ENCODE data around the gene SPSB3.

Gene SPSB3

DNA sequence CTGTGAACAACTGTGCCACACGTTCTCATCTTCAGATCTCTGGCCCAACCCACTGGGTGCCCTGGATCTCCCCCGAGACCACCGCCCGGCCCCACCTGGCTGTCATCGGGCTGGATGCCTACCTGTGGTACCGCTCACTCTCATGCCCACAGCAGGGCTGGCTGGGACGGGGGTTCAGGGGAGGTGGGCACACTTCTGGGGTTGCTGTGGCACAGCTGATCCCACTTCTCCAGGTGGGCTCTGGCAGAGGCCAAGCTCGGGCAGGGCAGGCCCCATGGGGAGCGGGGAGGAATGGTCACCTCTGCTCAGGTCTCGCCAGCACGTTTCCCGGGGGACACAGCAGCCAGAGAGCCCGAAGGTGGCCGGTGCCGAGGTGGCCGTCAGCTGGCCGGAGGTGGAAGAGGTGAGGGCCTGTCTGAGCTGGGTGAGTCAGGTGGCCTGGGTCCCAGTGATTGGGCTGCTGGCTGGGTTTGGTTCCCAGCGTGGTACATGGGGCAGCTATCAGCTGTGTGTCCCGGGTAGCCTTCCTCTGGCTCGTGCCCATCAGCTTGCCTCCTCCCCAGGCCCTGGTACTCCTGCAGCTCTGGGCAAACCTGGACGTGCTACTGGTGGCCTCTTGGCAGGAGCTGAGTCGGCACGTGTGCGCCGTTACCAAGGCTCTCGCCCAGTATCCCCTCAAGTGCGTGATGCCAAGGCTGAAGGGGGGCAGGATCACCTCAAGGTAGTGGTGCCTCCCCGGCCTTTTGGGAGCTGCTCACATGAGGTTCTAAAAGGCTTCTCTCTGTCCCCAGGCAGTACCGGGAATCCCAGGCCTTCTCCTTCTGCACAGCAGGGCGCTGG, 7.1 kb downstream of the SPSB3 start:
- DNase-seq (ENCODE audit: low read depth in 2 of 2), result no peak

- no peak for DNase-seq (ENCODE audit: low read depth in 2 of 2)
Measured at GRCh38 chr16:1774448-1774780, 8.0 kb downstream of the SPSB3 start.

- DNase-seq (ENCODE audit: low read depth in 2 of 2), result no peak
Measured at GRCh38 chr16:1773703-1774447, 8.5 kb downstream of the SPSB3 start.

DNA sequence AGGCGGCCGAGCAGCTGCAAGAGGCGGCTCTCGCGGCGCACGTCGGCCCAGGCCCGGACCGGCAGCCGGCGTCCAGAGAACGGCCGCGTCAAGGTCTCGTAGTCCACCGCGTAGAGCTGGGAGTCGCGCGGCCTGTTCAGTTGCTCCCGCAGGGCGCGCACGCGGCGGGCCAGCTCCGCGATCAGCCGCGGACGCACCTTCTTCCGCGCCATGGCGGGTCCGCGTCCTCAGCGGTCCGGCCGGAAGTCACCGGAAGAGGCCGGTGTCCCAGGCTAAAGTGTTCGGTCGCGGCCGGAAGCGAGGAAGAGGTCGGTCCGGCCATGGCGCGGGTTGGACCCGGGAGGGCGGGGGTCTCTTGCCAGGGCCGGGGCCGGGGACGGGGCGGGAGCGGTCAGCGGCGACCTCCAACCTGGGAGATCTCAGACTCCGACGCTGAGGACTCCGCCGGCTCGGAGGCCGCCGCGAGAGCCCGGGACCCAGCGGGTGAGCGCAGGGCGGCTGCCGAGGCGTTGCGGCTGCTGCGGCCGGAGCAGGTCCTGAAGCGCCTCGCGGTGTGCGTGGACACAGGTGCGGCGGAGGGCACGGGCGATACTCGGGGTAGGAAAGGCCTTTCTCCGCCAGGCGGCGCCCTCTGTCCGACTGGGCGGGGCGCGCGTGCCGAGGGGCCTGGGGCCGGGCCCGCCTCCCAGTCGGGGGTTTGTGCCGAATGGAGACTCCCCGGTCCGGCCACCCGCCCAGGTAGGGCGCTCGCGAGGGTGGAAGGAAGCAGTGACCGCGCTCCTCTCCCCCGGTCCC, 9.3 kb downstream of the SPSB3 start, which contains the start of gene MRPS34:
Gene MRPS34 (minus strand): TSS at position 227 of the 795 bp plus-strand sequence. CDS start 15 bp downstream, at position 212.
- DNase-seq (ENCODE audit: low read depth in 2 of 2), result peak; percentile 51 to 61

DNA sequence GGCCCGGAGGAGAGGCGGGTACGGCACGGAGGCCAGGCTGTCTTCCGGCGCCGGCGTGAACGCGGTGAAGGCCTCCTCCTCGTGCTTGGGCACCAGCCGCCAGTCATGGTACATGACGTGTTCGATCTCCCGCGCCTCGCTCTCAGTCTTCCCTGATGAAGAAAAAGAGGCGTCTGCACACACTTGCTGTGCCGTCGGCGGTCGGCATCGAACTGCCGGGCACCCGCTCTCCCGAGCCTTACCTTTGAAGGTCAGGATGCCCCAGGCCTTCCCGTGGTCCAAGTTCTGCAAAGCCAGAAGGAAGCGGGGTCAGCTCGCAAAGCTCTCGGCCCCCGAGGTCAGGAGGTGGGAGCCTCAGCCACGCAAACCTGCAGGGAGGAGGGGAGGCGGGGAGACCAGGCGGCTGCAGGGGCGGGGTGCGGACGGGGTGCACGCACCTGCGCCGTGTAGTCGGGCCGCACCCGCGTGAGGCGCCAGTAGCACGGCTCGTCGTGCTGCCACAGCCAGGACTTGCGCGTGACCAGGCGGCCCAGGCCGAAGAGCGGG, 9.9 kb downstream of the SPSB3 start, which contains the start of gene EME2:
Gene EME2 (plus strand): TSS at position 449 of the 546 bp plus-strand sequence. CDS start 418 bp downstream, outside the sequence.
- no peak for DNase-seq (ENCODE audit: low read depth in 2 of 2)

- DNase-seq (ENCODE audit: low read depth in 2 of 2), result no peak
Measured at GRCh38 chr16:1771864-1772361, 10.5 kb downstream of the SPSB3 start.

DNA sequence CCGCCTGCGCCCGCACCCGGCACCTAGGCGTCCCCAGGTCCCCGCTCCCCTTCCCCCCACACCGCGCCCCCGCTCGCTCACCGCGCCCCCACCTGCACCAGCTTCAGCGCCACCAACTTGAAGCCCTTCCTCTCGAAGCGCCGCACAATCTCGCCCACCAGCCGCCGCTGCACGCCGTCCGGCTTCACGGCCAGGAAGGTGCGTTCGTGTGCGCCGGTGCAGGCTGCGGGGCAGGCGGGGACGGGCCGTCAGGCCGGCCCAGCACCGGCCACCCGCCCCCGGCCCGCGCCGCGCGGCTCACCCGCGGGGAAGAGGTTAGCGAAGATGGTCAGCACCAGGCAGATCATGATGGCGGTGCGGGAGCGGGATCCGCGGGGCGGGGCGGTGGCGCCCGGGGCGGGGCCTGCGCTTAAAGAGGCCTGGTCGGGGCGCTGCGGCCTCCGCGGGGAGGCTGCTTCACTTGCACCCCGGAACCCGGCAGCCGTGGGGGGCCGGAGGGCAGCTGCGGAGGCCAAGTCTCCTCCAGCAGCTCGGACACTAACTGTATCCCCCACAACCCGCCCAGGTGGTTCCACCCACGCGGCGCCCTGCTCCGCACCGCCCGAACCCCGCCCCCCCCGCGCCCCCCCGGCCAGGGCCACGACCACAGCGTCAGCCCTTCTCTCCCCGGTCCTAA, 11.0 kb downstream of the SPSB3 start, which contains the start of gene NME3:
Gene NME3 (minus strand): TSS at position 356 of the 676 bp plus-strand sequence. CDS start 9 bp downstream, at position 347.
- peak; percentile 36 to 68 for DNase-seq (ENCODE audit: low read depth in 2 of 2)

- DNase-seq (ENCODE audit: low read depth in 2 of 2), result peak in 1 of 2 donors; percentile 37
Measured at GRCh38 chr16:1770328-1771187, 11.8 kb downstream of the SPSB3 start.

DNA sequence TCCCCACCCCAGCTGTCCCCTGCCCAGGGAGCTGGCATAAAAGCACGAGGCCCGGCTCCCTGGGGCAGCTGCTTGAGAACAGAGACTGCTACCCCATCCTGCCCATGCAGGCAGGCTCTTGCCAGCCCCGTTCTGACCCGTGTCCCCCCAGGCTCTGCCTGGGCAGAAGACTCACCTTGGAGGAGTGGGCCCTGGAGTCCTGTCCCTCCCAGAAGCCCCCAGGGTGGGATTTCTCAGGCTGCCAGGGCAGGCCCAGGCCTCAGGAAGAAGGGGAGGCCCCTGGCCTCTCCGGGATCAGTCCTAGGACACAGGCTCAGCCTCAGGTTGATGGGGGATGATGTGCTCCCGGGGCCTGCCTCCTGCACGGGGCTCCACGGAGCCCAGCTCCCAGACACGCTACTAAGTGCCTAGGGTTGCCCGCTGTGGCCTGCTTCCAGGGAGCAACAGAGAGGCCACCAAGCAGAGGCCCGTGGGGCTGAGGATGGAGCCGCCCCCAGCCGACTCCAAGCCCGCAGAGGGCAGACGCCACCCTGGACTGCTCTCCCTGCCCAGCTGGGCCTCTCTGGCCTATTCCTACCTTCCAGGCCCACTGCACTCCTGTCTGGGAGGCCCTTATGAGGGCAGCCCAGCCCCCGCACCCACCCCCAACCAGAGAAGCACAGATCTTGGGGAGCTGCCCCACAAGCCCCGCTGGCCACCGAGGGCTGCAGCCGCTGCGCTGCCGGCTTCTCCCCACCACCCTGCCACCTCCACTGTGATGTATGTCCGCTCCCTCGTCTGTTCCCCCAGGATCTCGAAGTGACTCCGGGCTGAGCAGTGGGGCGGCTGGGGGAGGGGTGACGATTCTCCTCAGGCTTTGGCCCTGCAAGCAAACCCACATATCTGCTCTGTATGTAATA, 12.7 kb downstream of the SPSB3 start:
- DNase-seq (ENCODE audit: low read depth in 2 of 2), result no peak

GRCh38 chr16:1768767-1769401, 13.5 kb downstream of the SPSB3 start:
- no peak for DNase-seq (ENCODE audit: low read depth in 2 of 2)

DNA sequence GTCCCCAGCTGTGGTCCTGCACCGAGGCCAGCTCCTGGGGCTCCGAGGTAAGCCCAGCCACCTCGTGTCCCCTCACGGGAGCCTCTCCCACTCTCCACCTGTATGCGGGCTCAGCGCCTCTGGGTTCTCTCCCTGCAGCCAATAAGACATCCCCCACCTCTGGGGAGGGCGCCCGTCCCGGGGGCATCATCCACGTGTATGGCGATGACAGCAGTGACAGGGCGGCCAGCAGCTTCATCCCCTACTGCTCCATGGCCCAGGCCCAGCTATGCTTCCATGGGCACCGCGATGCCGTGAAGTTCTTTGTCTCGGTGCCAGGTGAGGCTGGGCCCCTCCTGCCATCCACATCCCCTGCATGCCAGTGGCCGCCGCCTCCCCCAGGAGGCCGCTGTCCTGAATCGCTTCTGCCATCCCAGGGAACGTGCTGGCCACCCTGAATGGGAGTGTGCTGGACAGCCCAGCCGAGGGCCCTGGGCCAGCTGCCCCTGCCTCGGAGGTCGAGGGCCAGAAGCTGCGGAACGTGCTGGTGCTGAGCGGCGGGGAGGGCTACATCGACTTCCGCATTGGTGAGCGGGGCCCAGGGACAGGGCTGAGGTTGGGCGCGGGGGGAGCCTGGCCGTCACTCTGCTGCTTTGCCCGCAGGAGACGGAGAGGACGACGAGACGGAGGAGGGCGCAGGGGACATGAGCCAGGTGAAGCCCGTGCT, 14.2 kb downstream of the SPSB3 start:
- no peak for DNase-seq (ENCODE audit: low read depth in 2 of 2)

- DNase-seq (ENCODE audit: low read depth in 2 of 2), result no peak
Measured at GRCh38 chr16:1767116-1767994, 15.0 kb downstream of the SPSB3 start.

DNA sequence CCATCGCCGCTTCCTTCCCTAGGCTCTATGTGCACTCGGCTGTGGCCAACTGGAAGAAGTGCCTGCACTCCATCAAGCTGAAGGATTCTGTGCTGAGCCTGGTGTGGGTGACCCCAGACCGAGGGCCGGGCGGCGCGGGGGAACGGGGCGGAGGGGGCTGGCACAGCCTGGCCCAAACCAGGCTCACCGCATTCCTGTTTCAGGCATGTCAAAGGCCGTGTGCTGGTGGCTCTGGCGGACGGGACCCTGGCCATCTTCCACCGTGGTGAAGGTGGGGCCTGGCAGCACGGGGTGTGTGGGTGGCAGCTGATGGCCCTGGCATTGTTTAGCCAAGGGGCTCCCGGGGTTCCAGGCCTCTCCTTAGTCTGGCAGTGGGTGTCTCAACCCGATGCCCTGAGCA, 15.7 kb downstream of the SPSB3 start:
- no peak for DNase-seq (ENCODE audit: low read depth in 2 of 2)

DNA sequence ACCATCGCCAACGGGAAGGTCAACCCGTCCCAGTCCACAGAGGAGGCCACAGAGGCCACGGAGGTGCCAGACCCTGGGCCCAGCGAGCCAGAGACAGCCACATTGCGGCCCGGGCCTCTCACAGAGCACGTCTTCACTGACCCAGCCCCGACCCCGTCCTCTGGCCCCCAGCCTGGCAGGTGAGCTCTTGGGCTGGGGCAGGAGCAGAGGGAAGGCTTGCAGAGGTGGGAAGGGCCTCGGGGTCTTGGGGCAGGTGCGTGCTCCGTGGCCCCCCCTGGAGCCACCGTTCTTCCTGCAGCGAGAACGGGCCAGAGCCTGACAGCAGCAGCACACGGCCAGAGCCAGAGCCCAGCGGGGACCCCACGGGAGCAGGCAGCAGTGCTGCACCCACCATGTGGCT, 16.1 kb downstream of the SPSB3 start:
- no peak for DNase-seq (ENCODE audit: low read depth in 2 of 2)

GRCh38 chr16:1765826-1766225, 16.5 kb downstream of the SPSB3 start:
- DNase-seq (ENCODE audit: low read depth in 2 of 2), result no peak

GRCh38 chr16:1764971-1765370, 17.4 kb downstream of the SPSB3 start:
- no peak for DNase-seq (ENCODE audit: low read depth in 2 of 2)

Data from stimulated activated CD4-positive, alpha-beta T cell treated with anti-CD3 and anti-CD28 coated beads, Interleukin-1b, Interleukin-23, amount 100 ng/mL, for 1 hour (primary cell).